Natural killer cell (primary cell): ENCODE measurements around the gene EPHB4. TPM values are rescaled to one million over a fixed set of nuclear protein-coding genes. Genes with fewer than 3 reads are reported as not detected.

ENCODE experiments used
- ATAC-seq, 3 donors: fragments of 150-1000 bp in 2 of 3; fragments of 200-7000 bp in 1 of 3; cut with Tn5 transposase; 1 replicate in 1 of 3; 2 replicates in 2 of 3; pipeline ENCODE4 v1.10.0; 2021; ENCODE audit warnings: mild to moderate bottlenecking in 2 of 3, moderate library complexity in 2 of 3
- DNase-seq, 2 donors: peaks; one replicate each; pipeline versions ENCODE4 v3.0.0 to v3.0.0-alpha.2; 2013 to 2021; ENCODE audit warnings: mixed read lengths in 1 of 2
- H3K27ac ChIP-seq: one replicate; pipeline ENCODE4 v1.5.1; 2013; ENCODE audit warnings: mild to moderate bottlenecking, low read length
- H3K27me3 ChIP-seq: one replicate; pipeline ENCODE4 v1.6.1; 2013; ENCODE audit warnings: low read length; ENCODE audit not compliant: control insufficient read depth, insufficient read depth
- H3K36me3 ChIP-seq: one replicate; pipeline ENCODE4 v1.6.1; 2013; ENCODE audit warnings: low read length; ENCODE audit not compliant: control insufficient read depth, insufficient read depth
- H3K4me1 ChIP-seq: one replicate; pipeline ENCODE4 v1.6.1; 2013; ENCODE audit warnings: low read length; ENCODE audit not compliant: control insufficient read depth, insufficient read depth
- H3K4me3 ChIP-seq: one replicate; pipeline ENCODE4 v1.5.1; 2013; ENCODE audit warnings: low read length
- H3K9me3 ChIP-seq: one replicate; pipeline ENCODE4 v1.6.1; 2013; ENCODE audit warnings: low read length; ENCODE audit not compliant: control insufficient read depth, insufficient read depth
- H3K27ac Mint-ChIP-seq, 2 donors: one replicate each; pipeline ENCODE4 v1.8.0; 2022; ENCODE audit warnings: mild to moderate bottlenecking in 2 of 2, mixed read lengths in 2 of 2, moderate library complexity in 1 of 2
- H3K27me3 Mint-ChIP-seq, 2 donors: one replicate each; pipeline ENCODE4 v1.8.0; 2022; ENCODE audit warnings: low read depth in 2 of 2, mixed read lengths in 2 of 2
- H3K36me3 Mint-ChIP-seq: one replicate; pipeline ENCODE4 v1.8.0; 2022; ENCODE audit warnings: mixed read lengths
- H3K4me1 Mint-ChIP-seq, 2 donors: one replicate each; pipeline ENCODE4 v1.8.0; 2022; ENCODE audit warnings: mixed read lengths in 2 of 2
- H3K4me3 Mint-ChIP-seq: one replicate; pipeline ENCODE4 v1.8.0; 2022; ENCODE audit warnings: mild to moderate bottlenecking, moderate library complexity, mixed read lengths
- H3K9me3 Mint-ChIP-seq, 2 donors: one replicate each; pipeline ENCODE4 v1.8.0; 2022; ENCODE audit warnings: mixed read lengths in 2 of 2
- CTCF ChIP-seq: fragments of 200-600 bp; IDR thresholded peaks from one replicate; pipeline ENCODE4 v1.8.0; 2022; ENCODE audit warnings: antibody characterized with exemption
- WGBS: methylation state at CpG from one replicate; pipeline ENCODE4 v1.1.7; 2013; ENCODE audit warnings: missing lambda C conversion rate; ENCODE audit not compliant: insufficient coverage; 5-methylcytosine and 5-hydroxymethylcytosine counted together
- intact Hi-C: fragments of 100-400 bp; cut with micrococcal nuclease; formaldehyde crosslinking; loops from one replicate; pipeline ENCODE4 v1.14.2; 2022
- total RNA-seq, 4 donors: library from RNA; stranded (reverse); fragments of 120-200 nt in 1 of 4; gene quantifications; one replicate each; pipeline versions ENCODE4 v1.2.3 to v1.2.4, GENCODE V29; 2013 to 2022

EPHB4 gene
- total RNA-seq, 3 donors from 2014 or later (not counting 1 experiment from before 2014, with no cell fraction given) = 0.66 to 1.5 (median 0.88) TPM

- no peak for TF ChIP-seq CTCF
- peak overlapping the region; percentile 90 to 99 for H3K27ac Mint-ChIP-seq
- Histone ChIP-seq H3K27me3 (no peaks in the 10 kb centered on the region), H3K36me3 (peaks cover 9% of the 10 kb centered on the region), H3K9me3 (no peaks in the 10 kb centered on the region), H3K4me3 (peak overlapping the region; percentile 65), H3K4me1 (peaks cover 28% of the 10 kb centered on the region), H3K27ac (peak overlapping the region; percentile 91)
- no peaks in the 10 kb centered on the region for H3K27me3 Mint-ChIP-seq
- DNase-seq (no peak), ATAC-seq (no peak)
- no peaks in the 10 kb centered on the region for H3K36me3 Mint-ChIP-seq
- H3K4me1 Mint-ChIP-seq = peaks cover 27 to 38% of the 10 kb centered on the region in 2 donors
- peak overlapping the region; percentile 98 for H3K4me3 Mint-ChIP-seq
- H3K9me3 Mint-ChIP-seq = peaks cover 0 to 2% of the 10 kb centered on the region in 2 donors
- 83% methylated on average over 8 of the region's 8 CpGs for WGBS
- intact Hi-C loops = loop anchor here (2.0 kb wide), 1 partner anchor 15 kb away; the partner anchor contains the start of gene UFSP1
Observed at GRCh38 chr7:100874300-100874576, 46.9 kb upstream of the EPHB4 start.

- peak overlapping the region; percentile 91 for H3K27ac ChIP-seq
- WGBS = 87% methylated on average over 10 of the region's 10 CpGs
- peaks cover 28% of the 10 kb centered on the region for H3K4me1 ChIP-seq
- no peaks in the 10 kb centered on the region for H3K27me3 ChIP-seq
- H3K4me3 ChIP-seq = no peak overlapping the region
- H3K9me3 ChIP-seq = no peaks in the 10 kb centered on the region
- TF ChIP-seq CTCF = no peak
- Mint-ChIP-seq H3K4me1 (peaks cover 27 to 34% of the 10 kb centered on the region in 2 donors), H3K4me3 (peak overlapping the region; percentile 31), H3K36me3 (no peaks in the 10 kb centered on the region), H3K27ac (peak overlapping the region; percentile 90 to 99), H3K27me3 (no peaks in the 10 kb centered on the region), H3K9me3 (peaks cover 0 to 2% of the 10 kb centered on the region in 2 donors)
- intact Hi-C loops = loop anchor here (2.0 kb wide), 1 partner anchor 15 kb away; the partner anchor contains the start of gene UFSP1
- peak in 1 of 2 donors; percentile 20 for DNase-seq
- no peak for ATAC-seq
- H3K36me3 ChIP-seq = peaks cover 7% of the 10 kb centered on the region
Observed at GRCh38 chr7:100873599-100874299, 46.4 kb upstream of the EPHB4 start.

- intact Hi-C loops = no loop called here
- peak overlapping the region; percentile 49 for H3K27ac ChIP-seq
- ATAC-seq (no peak), DNase-seq (no peak)
- peaks cover 9% of the 10 kb centered on the region for H3K27me3 ChIP-seq
- H3K27ac Mint-ChIP-seq = no peak overlapping the region
- H3K4me1 Mint-ChIP-seq = peaks cover 0 to 11% of the 10 kb centered on the region in 2 donors
- no peak for TF ChIP-seq CTCF
- H3K36me3 ChIP-seq = peaks cover 8% of the 10 kb centered on the region
- H3K4me3 Mint-ChIP-seq = no peak overlapping the region
- peaks cover 20% of the 10 kb centered on the region for H3K4me1 ChIP-seq
- WGBS = 43% methylated on average over 26 of the region's 27 CpGs
- H3K27me3 Mint-ChIP-seq = peaks cover 0 to 9% of the 10 kb centered on the region in 2 donors
- no peaks in the 10 kb centered on the region for H3K36me3 Mint-ChIP-seq
- no peaks in the 10 kb centered on the region for H3K9me3 Mint-ChIP-seq
- no peaks in the 10 kb centered on the region for H3K9me3 ChIP-seq
- H3K4me3 ChIP-seq = peak overlapping the region; percentile 43
Observed at GRCh38 chr7:100867776-100868485, 40.6 kb upstream of the EPHB4 start.
